Heart left ventricle (tissue), 13 donors: ENCODE measurements around the gene KDM6B.

Experiments
- CTCF ChIP-seq, 12 donors: fragments of 200-600 bp; sonication (generic) in 4 of 12; IDR thresholded peaks; one replicate each; pipeline versions ENCODE4 v1.5.0 to v1.8.0; 2018 to 2022; ENCODE audit warnings: antibody characterized with exemption in 12 of 12, mild to moderate bottlenecking in 5 of 12
- POLR2A ChIP-seq, 2 donors: fragments of 450-650 bp; IDR thresholded peaks; one replicate each; pipeline ENCODE4 v1.6.1; 2017; ENCODE audit warnings: antibody characterized with exemption in 2 of 2, mild to moderate bottlenecking in 2 of 2, moderate library complexity in 2 of 2
- donor health status: ischemic (EF 13 %, LVEDD 7.1; RV severe dilation, severe dysfunction).
- donor health status: DM: no; HTN: yes; CAD: no.
- donor health status: DM: no; HTN: no; CAD: no.
- donor health status: ischemic (EF 25% LVEDD 6.9; RV normal size, moderate dysfunction).
- donor health status: ischemic (EF 25% LVEDD 5.7; RV mildly dilated, moderate dysfunction).
- donor health status: ischemic (EF 35%, LVEDD 5.7; RV mildly dilated, moderate dysfunction).
- donor health status: nonischemic (EF 11% LVEDD 7.7; RV severe dilation, severe dysfunction).
- donor health status: DM: yes; HTN: yes; CAD: no.
- donor health status: PGD.
- donor health status: ischemic (EF 29% LVEDD 5.4; RV normal size, mild dysfunction).
- donor health status: nonischemic (EF 23%, LVEDD 6.1; RV moderate dilation, normal function).

- TF ChIP-seq CTCF (IDR thresholded peaks at IDR 0.05): no peak
- no peak for TF ChIP-seq POLR2A (IDR thresholded peaks at IDR 0.05)
These were observed 31.1 kb downstream of the KDM6B start for GRCh38 chr17:7864995-7865650.
